ENCODE measurements around the gene RABIF.

The RABIF gene

GRCh38 chr1:202873026-202873425 lies 15.9 kb downstream of the RABIF start:
- no peak for DNase-seq (ENCODE audit: low read depth in 3 of 3)

GRCh38 chr1:202871367-202871766 lies 17.6 kb downstream of the RABIF start:
- DNase-seq (ENCODE audit: low read depth in 3 of 3) = no peak

- no peak for DNase-seq (ENCODE audit: low read depth in 3 of 3)
These were observed 26.0 kb downstream of the RABIF start for GRCh38 chr1:202862679-202863560.

- DNase-seq (ENCODE audit: low read depth in 3 of 3) = no peak
These were observed 27.4 kb downstream of the RABIF start for GRCh38 chr1:202861420-202862132.

- DNase-seq (ENCODE audit: low read depth in 3 of 3) = peak in 1 of 3 experiments; percentile 12
These were observed 28.1 kb downstream of the RABIF start for GRCh38 chr1:202860744-202861419.

GRCh38 chr1:202858789-202859414 lies 30.0 kb downstream of the RABIF start:
- no peak for DNase-seq (ENCODE audit: low read depth in 3 of 3)

GRCh38 chr1:202858331-202858730 lies 30.6 kb downstream of the RABIF start:
- no peak for DNase-seq (ENCODE audit: low read depth in 3 of 3)

- DNase-seq (ENCODE audit: low read depth in 3 of 3) = no peak
These were observed 31.8 kb downstream of the RABIF start for GRCh38 chr1:202857136-202857610.

GRCh38 chr1:202856014-202856413 lies 32.9 kb downstream of the RABIF start:
- no peak for DNase-seq (ENCODE audit: low read depth in 3 of 3)

- DNase-seq (ENCODE audit: low read depth in 3 of 3) = no peak
These were observed 34.2 kb downstream of the RABIF start for GRCh38 chr1:202854787-202855186.

GRCh38 chr1:202852163-202852904 lies 36.6 kb downstream of the RABIF start:
- DNase-seq (ENCODE audit: low read depth in 3 of 3) = no peak

GRCh38 chr1:202850593-202851362 lies 38.2 kb downstream of the RABIF start:
- DNase-seq (ENCODE audit: low read depth in 3 of 3) = no peak

GRCh38 chr1:202848191-202848542 lies 40.8 kb downstream of the RABIF start:
- DNase-seq (ENCODE audit: low read depth in 3 of 3) = no peak

- no peak for DNase-seq (ENCODE audit: low read depth in 3 of 3)
These were observed 44.0 kb downstream of the RABIF start for GRCh38 chr1:202844935-202845334.

GRCh38 chr1:202844259-202844658 lies 44.7 kb downstream of the RABIF start:
- no peak for DNase-seq (ENCODE audit: low read depth in 3 of 3)

GRCh38 chr1:202843081-202843480 lies 45.9 kb downstream of the RABIF start:
- no peak for DNase-seq (ENCODE audit: low read depth in 3 of 3)

GRCh38 chr1:202837746-202838262 lies 51.1 kb downstream of the RABIF start:
- DNase-seq (ENCODE audit: low read depth in 3 of 3) = no peak

- DNase-seq (ENCODE audit: low read depth in 3 of 3) = no peak
These were observed 52.1 kb downstream of the RABIF start for GRCh38 chr1:202836623-202837403.

GRCh38 chr1:202835548-202836072 lies 53.3 kb downstream of the RABIF start:
- no peak for DNase-seq (ENCODE audit: low read depth in 3 of 3)

Data from stimulated activated CD4-positive, alpha-beta T cell treated with anti-CD3 and anti-CD28 coated beads, TNF-alpha, amount 100 ng/mL, for 4 hours (primary cell).